SK-N-SH (cell line): ENCODE data around the gene DZIP1L.

ENCODE experiments used
- RFX5 ChIP-seq: IDR thresholded peaks from 2 replicates; pipeline ENCODE4 v1.6.1; 2012; ENCODE audit warnings: mild to moderate bottlenecking, improper control_type of control experiment, low read length
- SMC3 ChIP-seq: IDR thresholded peaks from 2 replicates; pipeline ENCODE4 v1.6.1; 2012; ENCODE audit warnings: low read depth, low read length, improper control_type of control experiment
- TF ChIP-seq, protein P1 (sequence below): fragments of 200-600 bp; sonication (generic); IDR thresholded peaks from 2 replicates; pipeline ENCODE4 v1.6.1; 2017; ENCODE audit warnings: antibody characterized with exemption, mild to moderate bottlenecking, moderate library complexity

DNA sequence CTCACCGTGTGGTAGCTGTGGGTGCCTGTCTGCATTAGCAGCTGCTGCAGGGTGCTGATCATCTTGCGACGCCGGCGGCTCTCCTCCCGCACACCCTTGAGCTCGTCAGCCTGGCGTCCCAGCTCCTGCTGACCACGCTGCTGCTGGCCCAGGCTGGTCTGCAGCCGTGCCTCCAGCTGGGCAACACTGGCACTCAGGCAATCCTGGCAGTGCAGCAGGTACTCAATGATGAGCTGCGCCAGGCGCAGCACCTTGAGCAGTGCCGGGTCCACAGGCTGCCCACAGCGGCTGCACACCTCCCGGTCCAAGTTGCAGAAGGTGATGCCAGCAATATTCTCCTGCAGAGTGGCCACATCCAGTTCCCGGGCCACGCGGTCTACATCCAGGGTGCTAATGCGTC, 11.9 kb downstream of the DZIP1L start:
- TF ChIP-seq, protein P1, sequence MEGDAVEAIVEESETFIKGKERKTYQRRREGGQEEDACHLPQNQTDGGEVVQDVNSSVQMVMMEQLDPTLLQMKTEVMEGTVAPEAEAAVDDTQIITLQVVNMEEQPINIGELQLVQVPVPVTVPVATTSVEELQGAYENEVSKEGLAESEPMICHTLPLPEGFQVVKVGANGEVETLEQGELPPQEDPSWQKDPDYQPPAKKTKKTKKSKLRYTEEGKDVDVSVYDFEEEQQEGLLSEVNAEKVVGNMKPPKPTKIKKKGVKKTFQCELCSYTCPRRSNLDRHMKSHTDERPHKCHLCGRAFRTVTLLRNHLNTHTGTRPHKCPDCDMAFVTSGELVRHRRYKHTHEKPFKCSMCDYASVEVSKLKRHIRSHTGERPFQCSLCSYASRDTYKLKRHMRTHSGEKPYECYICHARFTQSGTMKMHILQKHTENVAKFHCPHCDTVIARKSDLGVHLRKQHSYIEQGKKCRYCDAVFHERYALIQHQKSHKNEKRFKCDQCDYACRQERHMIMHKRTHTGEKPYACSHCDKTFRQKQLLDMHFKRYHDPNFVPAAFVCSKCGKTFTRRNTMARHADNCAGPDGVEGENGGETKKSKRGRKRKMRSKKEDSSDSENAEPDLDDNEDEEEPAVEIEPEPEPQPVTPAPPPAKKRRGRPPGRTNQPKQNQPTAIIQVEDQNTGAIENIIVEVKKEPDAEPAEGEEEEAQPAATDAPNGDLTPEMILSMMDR = no peak
- TF ChIP-seq SMC3 (no peak), RFX5 (no peak)
